Hepatocyte (in vitro differentiated cells): ENCODE data around the gene ST3GAL4.

Experiments
- EZH2 ChIP-seq: fragments of 200-600 bp; sonication (generic); IDR thresholded peaks from 2 replicates; pipeline ENCODE4 v1.6.1; 2016; ENCODE audit warnings: antibody characterized with exemption, mild to moderate bottlenecking, borderline replicate concordance
- EZH2phosphoT487 ChIP-seq: fragments of 200-600 bp; sonication (generic); IDR thresholded peaks from one replicate; pipeline ENCODE4 v1.6.1; 2018; ENCODE audit warnings: antibody characterized with exemption, mild to moderate bottlenecking, low read depth, moderate library complexity; ENCODE audit not compliant: unreplicated experiment, severe bottlenecking
- TF ChIP-seq, protein P1 (sequence below): fragments of 200-600 bp; sonication (generic); IDR thresholded peaks from 2 replicates; pipeline ENCODE4 v1.5.1; 2016; ENCODE audit warnings: antibody characterized with exemption, mild to moderate bottlenecking; ENCODE audit not compliant: poor library complexity

DNA sequence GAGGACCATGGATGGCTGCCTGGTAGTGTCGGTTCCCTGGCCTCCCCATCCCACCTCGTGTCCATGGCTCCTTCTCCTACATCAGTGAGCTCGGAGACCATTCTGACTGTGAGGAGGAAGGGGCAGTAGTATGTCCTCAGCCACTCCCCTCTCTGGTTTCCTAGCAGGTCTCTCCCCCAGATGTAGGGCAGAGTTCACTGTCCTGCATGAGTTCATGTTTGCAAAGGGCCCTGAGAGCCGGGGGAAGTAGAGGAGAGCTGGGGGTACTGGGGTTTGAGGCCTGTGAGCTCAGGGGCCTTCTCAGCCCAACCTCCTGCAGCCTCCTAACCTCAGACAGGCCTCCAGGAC is 18.4 kb upstream of the ST3GAL4 start:
- TF ChIP-seq, protein P1, sequence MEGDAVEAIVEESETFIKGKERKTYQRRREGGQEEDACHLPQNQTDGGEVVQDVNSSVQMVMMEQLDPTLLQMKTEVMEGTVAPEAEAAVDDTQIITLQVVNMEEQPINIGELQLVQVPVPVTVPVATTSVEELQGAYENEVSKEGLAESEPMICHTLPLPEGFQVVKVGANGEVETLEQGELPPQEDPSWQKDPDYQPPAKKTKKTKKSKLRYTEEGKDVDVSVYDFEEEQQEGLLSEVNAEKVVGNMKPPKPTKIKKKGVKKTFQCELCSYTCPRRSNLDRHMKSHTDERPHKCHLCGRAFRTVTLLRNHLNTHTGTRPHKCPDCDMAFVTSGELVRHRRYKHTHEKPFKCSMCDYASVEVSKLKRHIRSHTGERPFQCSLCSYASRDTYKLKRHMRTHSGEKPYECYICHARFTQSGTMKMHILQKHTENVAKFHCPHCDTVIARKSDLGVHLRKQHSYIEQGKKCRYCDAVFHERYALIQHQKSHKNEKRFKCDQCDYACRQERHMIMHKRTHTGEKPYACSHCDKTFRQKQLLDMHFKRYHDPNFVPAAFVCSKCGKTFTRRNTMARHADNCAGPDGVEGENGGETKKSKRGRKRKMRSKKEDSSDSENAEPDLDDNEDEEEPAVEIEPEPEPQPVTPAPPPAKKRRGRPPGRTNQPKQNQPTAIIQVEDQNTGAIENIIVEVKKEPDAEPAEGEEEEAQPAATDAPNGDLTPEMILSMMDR, result no peak
- TF ChIP-seq EZH2, result no peak
- no peak for TF ChIP-seq EZH2phosphoT487
